HepG2 (cell line): Measurements from ENCODE around the gene C2orf74. TPM values are rescaled to one million over a fixed set of nuclear protein-coding genes. Genes with fewer than 3 reads are reported as not detected.

Experiments used
- CBFB ChIP-seq: sonication (generic); formaldehyde crosslinking; IDR thresholded peaks from 2 replicates; pipeline ENCODE4 v1.4.0; 2020; ENCODE audit warnings: missing genetic modification reagents
- CENPT ChIP-seq: sonication (generic); formaldehyde crosslinking; IDR thresholded peaks from 2 replicates; pipeline ENCODE4 v1.8.0; 2022; ENCODE audit warnings: low read depth, mild to moderate bottlenecking, moderate library complexity, missing genetic modification reagents
- DPF2 ChIP-seq: sonication (generic); formaldehyde crosslinking; IDR thresholded peaks from 2 replicates; pipeline ENCODE4 v1.4.0; 2020; ENCODE audit warnings: mild to moderate bottlenecking, low read depth, missing genetic modification reagents, borderline replicate concordance
- HMG20B ChIP-seq: conservative IDR thresholded peaks from 2 replicates; pipeline ENCODE4 v1.6.1; 2016; ENCODE audit warnings: missing genetic modification reagents, missing compliant biosample characterization
- HOXA5 ChIP-seq: sonication (generic); formaldehyde crosslinking; IDR thresholded peaks from 2 replicates; pipeline ENCODE4 v1.4.0; 2020; ENCODE audit warnings: missing genetic modification reagents
- MXD4 ChIP-seq: IDR thresholded peaks from 2 replicates; pipeline ENCODE4 v1.6.1; 2016; ENCODE audit warnings: mild to moderate bottlenecking, missing biosample characterization, missing genetic modification reagents
- PHF8 ChIP-seq: sonication (generic); formaldehyde crosslinking; IDR thresholded peaks from 2 replicates; pipeline ENCODE4 v1.5.0; 2020; ENCODE audit warnings: missing genetic modification reagents
- SMAD3 ChIP-seq: sonication (generic); formaldehyde crosslinking; IDR thresholded peaks from 2 replicates; pipeline ENCODE4 v1.4.0; 2020; ENCODE audit warnings: missing genetic modification reagents
- SRY ChIP-seq: sonication (generic); formaldehyde crosslinking; IDR thresholded peaks from 2 replicates; pipeline ENCODE4 v1.8.0; 2022; ENCODE audit warnings: mild to moderate bottlenecking, missing genetic modification reagents
- YEATS2 ChIP-seq: sonication (generic); formaldehyde crosslinking; IDR thresholded peaks from 2 replicates; pipeline ENCODE4 v1.4.0; 2020; ENCODE audit warnings: missing genetic modification reagents, borderline replicate concordance
- ZBTB40 ChIP-seq, 2 experiments: fragments of 450-650 bp in 1 of 2; sonication (generic) in 1 of 2; formaldehyde crosslinking in 1 of 2; IDR thresholded peaks; 2 replicates each; pipeline versions ENCODE4 v1.6.1 to v1.8.0; 2016 to 2022; ENCODE audit warnings: antibody characterized with exemption in 1 of 2, mild to moderate bottlenecking in 1 of 2, missing genetic modification reagents in 1 of 2
- ZFP36L1 ChIP-seq: sonication (generic); formaldehyde crosslinking; IDR thresholded peaks from 2 replicates; pipeline ENCODE4 v1.8.0; 2022; ENCODE audit warnings: mild to moderate bottlenecking, missing genetic modification reagents, moderate library complexity
- ZNF136 ChIP-seq: sonication (generic); formaldehyde crosslinking; IDR thresholded peaks from 2 replicates; pipeline ENCODE4 v1.8.1; 2022; ENCODE audit warnings: low read depth, mild to moderate bottlenecking, moderate library complexity, missing genetic modification reagents
- ZNF232 ChIP-seq: sonication (generic); formaldehyde crosslinking; IDR thresholded peaks from 2 replicates; pipeline ENCODE4 v1.4.0; 2020; ENCODE audit warnings: missing genetic modification reagents, borderline replicate concordance
- ZNF274 ChIP-seq: sonication (generic); formaldehyde crosslinking; IDR thresholded peaks from 2 replicates; pipeline ENCODE4 v1.5.1; 2020; ENCODE audit warnings: mild to moderate bottlenecking, missing genetic modification reagents
- ZNF460 ChIP-seq: sonication (generic); formaldehyde crosslinking; IDR thresholded peaks from 2 replicates; pipeline ENCODE4 v1.5.1; 2020; ENCODE audit warnings: missing genetic modification reagents, mild to moderate bottlenecking, borderline replicate concordance
- ZNF576 ChIP-seq: sonication (generic); formaldehyde crosslinking; IDR thresholded peaks from 2 replicates; pipeline ENCODE4 v1.4.0; 2020; ENCODE audit warnings: mild to moderate bottlenecking, missing genetic modification reagents
- ZNF619 ChIP-seq: sonication (generic); formaldehyde crosslinking; IDR thresholded peaks from 2 replicates; pipeline ENCODE4 v1.4.0; 2020; ENCODE audit warnings: mild to moderate bottlenecking, missing genetic modification reagents
- ZNF770 ChIP-seq: sonication (generic); formaldehyde crosslinking; IDR thresholded peaks from 2 replicates; pipeline ENCODE4 v1.5.0; 2020; ENCODE audit warnings: mild to moderate bottlenecking, missing genetic modification reagents
- polyA plus RNA-seq, 8 experiments: library from polyadenylated mRNA; depleted of rRNA in 3 of 8; stranded (reverse) in 7 of 8; unstranded in 1 of 8; fragments of >200 nt; fragmentation: Illumina TruSeq in 4 of 8; extraction: Trizol in 4 of 8; gene quantifications; 2 replicates each; pipeline versions ENCODE4 v1.2.1 to v1.2.3, GENCODE V29; 2011 to 2016; ENCODE audit warnings: low read depth in 4 of 8, missing spikeins in 1 of 8, mixed read lengths in 1 of 8; ENCODE audit not compliant: insufficient read depth in 1 of 8
- total RNA-seq, 5 experiments: library from RNA; depleted of rRNA; stranded (reverse); fragments of >200 nt; fragmentation: Illumina TruSeq; extraction: Trizol; gene quantifications; 2 replicates each; pipeline ENCODE4 v1.2.3, GENCODE V29; 2016; ENCODE audit warnings: low read depth in 1 of 5

The C2orf74 gene
- total and polyA plus RNA-seq, 2 of the 13 experiments (the other 11 are each of a cell fraction or from before 2014, with no cell fraction given), result 10.6 to 13.8 TPM

GRCh38 chr2:61144697-61145268 is 17.2 kb upstream of the C2orf74 start (continued):
- TF ChIP-seq ZBTB40 (IDR thresholded peaks at IDR 0.05) (no peak), ZBTB40 (CRISPR knock-in tag; IDR thresholded peaks at IDR 0.05) (peak; percentile 52; the same call in 1 of the 2 replicates), ZNF136 (CRISPR knock-in tag) (0 out of 2 replicates have a peak, but pooled peaks have one; percentile 14), PHF8 (CRISPR knock-in tag) (peak; percentile 83), ZNF770 (0 out of 2 replicates have a peak, but pooled peaks have one; percentile 32), CENPT (CRISPR knock-in tag) (no peak), HMG20B (CRISPR knock-in tag) (peak; percentile 46; the same call in 1 of the 2 replicates), ZNF576 (CRISPR knock-in tag) (no peak), ZNF232 (peak; percentile 88; the same call in 1 of the 2 replicates), ZNF619 (CRISPR knock-in tag) (0 out of 2 replicates have a peak, but pooled peaks have one; percentile 64), ZNF274 (CRISPR knock-in tag) (no peak), SMAD3 (CRISPR knock-in tag) (peak; percentile 68; the same call in 1 of the 2 replicates), HOXA5 (CRISPR knock-in tag) (peak; percentile 52; the same call in 1 of the 2 replicates), ZFP36L1 (CRISPR knock-in tag) (no peak), ZNF460 (CRISPR knock-in tag) (no peak; the same call in 1 of the 2 replicates), MXD4 (CRISPR knock-in tag) (peak; percentile 50), YEATS2 (CRISPR knock-in tag) (peak; percentile 73; the same call in 1 of the 2 replicates), CBFB (CRISPR knock-in tag) (no peak), SRY (CRISPR knock-in tag) (no peak), DPF2 (CRISPR knock-in tag) (no peak)
